ENCODE measurements around the gene ANGPTL2.

GRCh38 chr9:127168756-127169574 is 46.5 kb upstream of the ANGPTL2 start:
- TF ChIP-seq CTCF (IDR thresholded peaks at IDR 0.05; ENCODE audit: low read depth, low read length) (no peak), POLR2A (IDR thresholded peaks at IDR 0.05; ENCODE audit: extremely low read depth, insufficient read length) (no peak), MYC (IDR thresholded peaks at IDR 0.05; ENCODE audit: low read depth, low read length) (no peak), MAX (IDR thresholded peaks at IDR 0.05; ENCODE audit: low read depth, low read length) (no peak)

Data from NB4 (cell line).